GM18868 (cell line): ENCODE measurements around the gene FHDC1.
"Not testable (repeated sequence)": the region's sequence is repeated elsewhere in the genome, so short reads cannot be mapped to it uniquely, and the experiment has no call there.

Experiments
- ATAC-seq: cut with Tn5 transposase; IDR thresholded peaks from one replicate; pipeline ENCODE4 v1.9.1; 2021; ENCODE audit warnings: mild to moderate bottlenecking, moderate library complexity; ENCODE audit not compliant: unreplicated experiment

FHDC1 gene, protein sequence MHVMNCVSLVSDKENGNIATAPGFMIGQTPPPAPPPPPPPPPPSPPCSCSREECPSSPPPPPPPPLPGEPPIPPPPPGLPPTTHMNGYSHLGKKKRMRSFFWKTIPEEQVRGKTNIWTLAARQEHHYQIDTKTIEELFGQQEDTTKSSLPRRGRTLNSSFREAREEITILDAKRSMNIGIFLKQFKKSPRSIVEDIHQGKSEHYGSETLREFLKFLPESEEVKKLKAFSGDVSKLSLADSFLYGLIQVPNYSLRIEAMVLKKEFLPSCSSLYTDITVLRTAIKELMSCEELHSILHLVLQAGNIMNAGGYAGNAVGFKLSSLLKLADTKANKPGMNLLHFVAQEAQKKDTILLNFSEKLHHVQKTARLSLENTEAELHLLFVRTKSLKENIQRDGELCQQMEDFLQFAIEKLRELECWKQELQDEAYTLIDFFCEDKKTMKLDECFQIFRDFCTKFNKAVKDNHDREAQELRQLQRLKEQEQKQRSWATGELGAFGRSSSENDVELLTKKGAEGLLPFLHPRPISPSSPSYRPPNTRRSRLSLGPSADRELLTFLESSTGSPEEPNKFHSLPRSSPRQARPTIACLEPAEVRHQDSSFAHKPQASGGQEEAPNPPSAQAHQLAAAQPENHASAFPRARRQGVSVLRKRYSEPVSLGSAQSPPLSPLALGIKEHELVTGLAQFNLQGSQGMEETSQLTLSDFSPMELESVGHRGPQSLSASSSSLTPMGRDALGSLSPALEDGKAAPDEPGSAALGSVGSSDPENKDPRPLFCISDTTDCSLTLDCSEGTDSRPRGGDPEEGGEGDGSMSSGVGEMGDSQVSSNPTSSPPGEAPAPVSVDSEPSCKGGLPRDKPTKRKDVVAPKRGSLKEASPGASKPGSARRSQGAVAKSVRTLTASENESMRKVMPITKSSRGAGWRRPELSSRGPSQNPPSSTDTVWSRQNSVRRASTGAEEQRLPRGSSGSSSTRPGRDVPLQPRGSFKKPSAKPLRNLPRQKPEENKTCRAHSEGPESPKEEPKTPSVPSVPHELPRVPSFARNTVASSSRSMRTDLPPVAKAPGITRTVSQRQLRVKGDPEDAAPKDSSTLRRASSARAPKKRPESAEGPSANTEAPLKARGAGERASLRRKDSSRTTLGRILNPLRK

DNA sequence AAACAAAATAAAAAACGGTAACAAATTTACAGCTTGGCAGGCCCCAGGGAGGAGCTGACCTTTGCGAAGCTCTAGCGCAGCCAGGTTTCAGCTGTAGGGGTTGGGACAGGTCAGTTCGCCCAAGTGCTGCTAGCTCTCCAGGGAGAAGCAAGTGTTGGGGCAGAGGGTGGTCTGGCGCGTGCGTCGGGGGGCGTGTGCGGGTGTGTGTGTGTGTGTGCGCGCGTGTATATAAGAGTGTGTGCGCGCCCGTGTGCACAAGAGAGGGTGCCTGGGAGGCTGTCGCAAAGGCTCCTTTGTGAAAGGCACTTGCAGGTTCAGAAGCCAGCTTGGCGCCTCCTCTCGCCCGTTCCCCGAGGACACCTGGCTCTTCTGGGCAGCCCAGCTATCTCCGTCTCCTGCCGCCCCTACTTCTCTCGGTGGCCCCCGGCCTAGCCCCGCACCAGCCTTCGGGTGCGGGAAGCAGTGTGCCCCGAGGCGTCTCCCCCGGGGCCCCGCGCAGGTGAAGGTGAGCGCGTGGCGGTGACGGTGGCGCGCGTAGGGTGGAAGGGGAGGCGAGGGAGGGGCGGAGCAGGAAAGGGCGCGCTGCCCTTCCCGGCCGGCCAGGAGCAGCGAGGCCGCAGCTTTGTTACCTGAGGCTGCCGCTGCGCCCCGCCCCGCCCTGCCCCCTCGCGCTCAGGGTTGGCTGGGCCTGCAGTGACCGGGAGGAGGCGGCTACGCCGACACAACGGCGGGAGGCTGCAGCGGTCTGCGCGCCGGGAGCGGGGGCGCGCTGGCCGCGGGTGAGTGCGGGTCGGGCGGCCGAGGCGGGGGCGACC is at the start of gene FHDC1:
TSS of gene FHDC1 (plus strand) at position 693 of the 815 bp plus-strand sequence. CDS start 6,735 bp downstream, outside the sequence.
- no peak for ATAC-seq

GRCh38 chr4:152887981-152888380 is 48.1 kb upstream of the FHDC1 start:
- no peak for ATAC-seq

- ATAC-seq, result no peak
Observed at GRCh38 chr4:152892974-152893373, 43.1 kb upstream of the FHDC1 start.

DNA sequence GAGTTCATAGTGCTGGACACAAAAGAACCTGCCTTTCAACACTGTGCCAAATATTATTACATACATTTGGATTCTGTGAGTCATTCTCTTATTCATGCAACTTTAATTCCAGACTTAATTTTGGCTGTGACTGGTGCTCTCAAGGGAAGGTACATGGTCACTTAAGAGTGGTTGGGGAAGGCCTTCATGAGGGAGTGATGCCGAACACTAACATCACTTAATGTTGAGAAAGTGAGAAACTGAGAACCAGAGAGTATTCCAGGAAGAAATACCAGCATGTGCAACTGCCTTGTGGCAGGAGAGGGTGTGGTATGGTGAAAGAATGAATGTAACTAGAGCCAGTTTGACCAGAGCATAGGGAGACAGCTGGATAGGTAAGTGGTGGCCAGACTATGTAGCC is 41.5 kb upstream of the FHDC1 start:
- no peak for ATAC-seq

DNA sequence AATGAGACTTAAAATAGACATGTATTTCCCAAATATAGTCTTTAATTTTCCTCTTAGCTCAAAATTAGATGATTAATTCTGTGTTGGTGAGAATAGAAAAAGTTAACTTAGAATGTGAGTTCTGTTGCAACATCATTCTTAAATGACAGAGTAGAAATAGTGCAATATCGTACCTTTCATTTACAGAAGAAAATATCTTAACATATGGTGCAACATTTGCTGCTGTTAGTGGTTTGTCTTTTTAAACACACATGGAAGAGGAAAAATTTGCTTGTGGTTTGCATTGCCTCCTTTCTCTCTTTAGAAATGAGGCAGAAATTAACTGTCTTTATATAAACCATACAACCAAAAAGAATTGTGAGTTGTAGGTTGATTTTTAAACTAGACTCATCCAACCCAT is 39.3 kb upstream of the FHDC1 start:
- no peak for ATAC-seq

DNA sequence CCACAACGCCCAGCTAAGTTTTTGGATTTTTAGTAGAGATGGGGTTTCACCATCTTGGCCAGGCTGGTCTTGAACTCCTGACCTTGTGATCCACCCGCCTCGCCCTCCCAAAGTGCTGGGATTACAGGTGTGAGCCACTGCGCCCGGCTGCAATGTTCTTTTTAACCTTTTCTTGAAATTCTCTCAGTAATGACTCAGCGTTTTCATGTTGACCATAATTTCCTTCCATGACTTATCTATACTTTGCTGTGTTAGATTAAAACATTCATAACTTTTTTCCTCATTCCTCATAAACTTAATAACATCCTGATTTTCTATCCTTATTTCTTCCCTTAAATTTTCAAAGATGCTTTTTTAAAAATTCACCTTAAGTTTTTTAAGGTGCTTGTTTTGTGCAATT is 38.0 kb upstream of the FHDC1 start:
- not testable (repeated sequence) for ATAC-seq

DNA sequence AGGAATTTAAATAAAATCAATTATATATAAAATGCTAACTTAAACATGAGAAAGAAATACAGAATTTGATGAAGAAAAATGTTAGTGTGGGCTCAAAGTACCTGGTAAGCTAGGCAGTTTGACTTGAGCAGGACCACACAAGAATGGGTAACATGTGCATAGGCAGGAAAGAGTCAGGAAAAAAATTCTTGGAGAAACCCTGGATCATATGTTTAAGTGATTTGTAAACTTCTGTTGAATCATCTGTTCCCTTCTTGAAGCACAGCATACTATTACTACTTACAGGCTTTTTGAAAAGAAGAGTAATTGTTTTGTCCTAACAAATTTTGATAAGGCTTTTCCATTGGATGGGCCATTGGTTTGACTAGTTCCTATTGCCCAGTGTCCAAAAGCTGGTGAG is 37.5 kb upstream of the FHDC1 start:
- ATAC-seq, result no peak

- ATAC-seq, result no peak
Observed at GRCh38 chr4:152900395-152900794, 35.7 kb upstream of the FHDC1 start.

- no peak for ATAC-seq
Observed at GRCh38 chr4:152901205-152901604, 34.9 kb upstream of the FHDC1 start.

DNA sequence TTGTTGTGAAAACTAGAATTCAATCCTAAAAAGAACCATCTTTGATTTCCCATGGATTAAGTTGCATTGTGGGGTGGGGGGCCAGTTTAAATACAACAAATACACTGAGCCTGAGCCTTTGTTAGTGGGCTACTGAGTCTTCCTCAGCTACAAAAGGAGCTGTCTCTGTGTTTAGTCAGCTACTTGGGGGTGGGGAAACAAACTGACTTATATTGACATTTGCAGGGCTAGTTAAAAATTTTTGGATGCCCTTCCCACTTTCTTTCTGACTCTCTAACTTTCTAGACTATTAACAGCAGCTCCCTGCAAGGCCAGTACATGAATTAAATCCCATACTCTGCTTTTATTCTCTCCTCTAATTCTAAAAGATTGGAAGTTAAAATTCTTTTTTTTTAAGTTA is 32.5 kb upstream of the FHDC1 start:
- no peak for ATAC-seq

DNA sequence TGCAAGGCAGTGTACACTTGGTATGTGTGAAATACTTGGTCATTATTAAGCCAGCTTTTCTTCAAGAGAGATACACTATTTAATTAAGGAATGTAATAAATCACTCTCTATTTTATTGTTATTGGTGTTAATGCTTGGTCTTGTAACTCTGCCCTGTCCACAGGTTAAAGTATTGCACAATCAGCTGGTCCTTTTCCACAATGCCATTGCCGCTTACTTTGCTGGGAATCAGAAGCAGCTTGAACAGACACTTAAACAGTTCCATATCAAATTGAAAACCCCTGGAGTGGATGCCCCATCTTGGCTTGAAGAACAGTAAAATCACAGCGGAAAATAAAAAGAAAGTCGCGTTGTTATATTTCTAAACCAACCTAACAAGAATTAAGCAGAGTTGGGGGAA is 26.2 kb upstream of the FHDC1 start:
- no peak for ATAC-seq

GRCh38 chr4:152910521-152910920 is 25.6 kb upstream of the FHDC1 start:
- ATAC-seq, result no peak

DNA sequence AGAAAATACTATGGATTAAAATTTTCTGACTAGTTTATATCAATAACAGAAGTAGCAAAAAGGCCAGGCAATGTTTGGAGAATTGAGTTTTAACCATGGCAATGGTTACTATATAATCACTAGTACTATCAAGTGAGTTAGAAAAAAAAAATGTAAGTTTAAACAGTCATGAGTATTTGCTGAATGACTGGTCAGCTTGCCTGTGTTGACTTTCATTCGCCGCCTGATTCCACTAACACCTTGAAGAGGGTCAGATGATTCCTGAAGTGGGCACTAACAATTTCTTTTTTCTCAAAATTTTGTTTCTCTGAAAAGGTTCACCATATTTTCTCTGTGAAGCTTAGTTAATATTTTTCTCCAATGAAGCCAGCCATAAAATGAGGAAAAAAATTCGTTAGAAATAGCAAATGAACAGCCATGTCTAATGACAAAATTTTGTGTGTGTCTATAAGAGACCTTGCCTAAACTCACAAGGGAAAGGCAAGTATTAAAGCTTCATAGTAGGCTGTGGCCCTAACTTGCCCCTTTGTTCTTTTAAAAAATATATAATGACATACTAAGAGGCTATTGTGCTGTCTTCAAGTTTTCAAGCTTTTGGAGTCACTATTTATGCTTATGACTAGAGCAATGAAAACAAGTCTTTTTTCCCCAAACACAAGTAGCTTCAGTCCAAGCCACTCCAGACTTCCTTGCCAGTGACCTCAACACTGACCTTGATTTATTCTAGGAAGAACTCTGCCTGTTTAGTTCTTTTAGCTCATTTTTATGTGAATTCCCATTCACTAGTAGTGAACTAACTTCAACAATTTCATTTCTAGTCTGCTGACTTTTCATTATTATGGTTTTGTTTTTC is 18.4 kb upstream of the FHDC1 start:
- ATAC-seq, result no peak

DNA sequence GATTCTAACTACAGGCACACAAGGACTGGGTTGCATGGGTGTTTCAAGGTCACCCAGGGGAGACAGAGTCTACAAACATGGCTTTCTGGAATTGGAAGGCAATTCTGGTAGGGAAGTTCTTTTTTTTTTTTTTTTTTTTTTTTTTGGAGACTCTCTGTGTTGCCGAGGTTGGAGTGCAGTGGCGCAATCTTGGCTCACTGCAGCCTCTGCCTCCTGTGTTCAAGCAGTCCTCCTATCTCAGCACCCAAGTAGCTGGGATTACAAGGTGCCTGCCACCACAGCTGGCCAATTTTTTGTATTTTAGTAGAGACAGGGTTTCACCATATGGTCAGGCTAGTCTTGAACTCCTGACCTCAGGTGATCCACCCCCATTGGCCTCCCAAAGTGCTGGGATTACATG is 16.3 kb upstream of the FHDC1 start:
- no peak for ATAC-seq

- no peak for ATAC-seq
Observed at GRCh38 chr4:152920768-152921167, 15.4 kb upstream of the FHDC1 start.

DNA sequence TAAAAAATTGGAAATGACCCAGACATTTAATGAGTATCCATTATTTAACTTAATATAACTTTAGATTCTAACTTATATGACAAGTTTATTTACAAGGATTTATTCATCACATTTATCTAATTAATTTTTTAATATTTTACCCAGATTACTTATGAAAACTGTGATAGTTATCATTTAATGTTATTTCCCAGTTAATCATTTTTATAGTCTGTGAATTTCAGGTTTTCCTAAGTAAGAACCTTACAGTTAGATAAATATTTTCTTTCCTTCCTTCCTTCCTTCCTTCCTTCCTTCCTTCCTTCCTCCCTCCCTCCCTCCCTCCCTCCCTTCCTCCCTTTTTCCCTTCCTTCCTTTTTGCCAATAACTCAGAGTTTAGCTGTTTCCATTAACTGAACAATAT is 14.8 kb upstream of the FHDC1 start:
- no peak for ATAC-seq

DNA sequence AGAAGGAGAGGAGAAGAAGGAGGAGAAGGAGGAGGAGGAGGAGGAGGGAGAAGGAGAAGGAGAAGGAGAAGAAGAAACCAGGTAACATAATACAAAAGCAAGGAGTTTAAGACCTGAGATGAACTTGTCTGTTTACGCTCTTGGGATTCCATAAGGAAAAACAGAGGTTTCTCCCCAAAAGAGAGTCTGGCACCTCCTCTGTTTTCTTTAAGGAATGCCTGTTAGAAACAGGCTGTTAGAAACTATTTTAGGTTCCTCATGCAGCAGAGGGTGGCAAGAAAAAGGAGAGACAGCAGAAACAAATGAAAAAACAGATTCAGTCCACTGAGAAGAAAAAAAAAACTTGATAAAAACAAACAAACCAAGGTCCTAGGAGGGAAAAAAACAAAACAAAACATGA is 10.3 kb upstream of the FHDC1 start:
- ATAC-seq, result no peak

GRCh38 chr4:152926959-152927358 is 9.2 kb upstream of the FHDC1 start:
- no peak for ATAC-seq

DNA sequence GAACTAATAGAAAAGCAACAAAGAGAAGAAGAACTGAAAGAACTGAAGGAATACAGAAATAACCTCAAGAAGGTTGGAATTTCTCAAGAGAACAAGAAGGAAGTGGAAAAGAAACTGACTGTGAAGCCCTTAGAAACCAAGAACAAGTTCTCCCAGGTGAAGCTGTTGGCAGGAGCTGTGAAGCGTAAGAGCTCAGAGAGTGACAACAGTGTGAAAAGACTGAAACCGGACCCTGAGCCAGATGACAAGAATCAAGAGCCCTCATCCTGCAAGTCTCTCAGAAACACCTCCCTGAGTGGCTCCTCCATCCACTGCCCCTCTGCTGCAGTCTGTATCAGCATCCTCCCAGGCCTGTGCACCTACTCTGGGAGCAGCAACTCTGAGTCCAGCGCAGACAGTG is 8.4 kb upstream of the FHDC1 start:
- ATAC-seq, result peak; percentile 71

DNA sequence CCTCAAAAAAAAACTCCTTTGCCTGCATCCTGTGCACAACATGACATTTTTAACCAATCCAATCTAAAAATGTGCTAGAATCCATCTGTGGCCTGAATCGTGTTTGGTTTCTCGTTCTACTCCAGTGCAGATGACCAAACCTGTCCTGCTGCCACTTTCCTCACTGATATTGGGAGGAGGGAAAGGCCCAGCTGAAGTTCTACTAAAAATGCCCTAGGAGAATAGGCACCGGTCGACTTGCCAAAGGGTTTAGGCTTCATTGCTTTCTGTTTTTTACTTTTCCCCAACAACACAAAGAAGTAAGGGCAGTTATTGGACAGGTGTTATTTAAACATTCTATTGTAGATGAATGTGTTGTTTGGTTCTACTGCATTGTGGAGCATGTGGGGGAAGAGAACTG is 7.8 kb upstream of the FHDC1 start:
- ATAC-seq, result no peak
